IMR-90 (cell line): ENCODE data around the gene ROBO4. TPM values are rescaled to one million over a fixed set of nuclear protein-coding genes. Genes with fewer than 3 reads are reported as not detected.
A peak's percentile ranks its signal among the peaks of the same experiment; 100 is the strongest.

Experiments
- ATAC-seq: fragments of 200-7000 bp; cut with Tn5 transposase; 2 replicates; pipeline ENCODE4 v1.9.1; 2020; ENCODE audit warnings: low read depth, mild to moderate bottlenecking, moderate library complexity
- BruUV-seq: library from RNA; stranded (reverse); fragments of 400-500 nt; replicated peaks from 2 replicates; lab custom pipeline; 2021; lab: Mats Ljungman, UMichigan
- CTCF ChIA-PET: fragments of 300-600 bp; formaldehyde crosslinking; extraction: SDS; loops from one replicate; lab custom pipeline; 2021; ENCODE audit warnings: antibody characterized with exemption; lab: Yijun Ruan, JAX
- POLR2A ChIA-PET: fragments of 300-600 bp; sonication (Branson Sonifier 250); formaldehyde crosslinking; loops from one replicate; lab custom pipeline; 2022; ENCODE audit warnings: antibody characterized with exemption; ENCODE audit not compliant: unreplicated experiment; lab: Charles Lee
- DNase-seq: peaks from one replicate; pipeline ENCODE4 v3.0.0; 2013
- H2AFZ ChIP-seq: replicated peaks from 2 replicates; pipeline ENCODE3; 2013; ENCODE audit warnings: low read length, mild to moderate bottlenecking; ENCODE audit not compliant: poor library complexity
- H2AK5ac ChIP-seq: 2 replicates; pipeline ENCODE4 v1.6.1; 2013; ENCODE audit warnings: low read depth, low read length, inconsistent platforms
- H2AK9ac ChIP-seq: replicated peaks from 2 replicates; pipeline ENCODE3; 2013; ENCODE audit warnings: mild to moderate bottlenecking, low read depth, low read length, moderate library complexity; ENCODE audit not compliant: poor library complexity
- H2BK120ac ChIP-seq: 2 replicates; pipeline ENCODE4 v1.6.1; 2013; ENCODE audit warnings: low read depth, low read length, inconsistent platforms
- H2BK15ac ChIP-seq: 3 replicates; pipeline ENCODE4 v1.6.1; 2013; ENCODE audit warnings: low read depth, low read length, inconsistent platforms
- H2BK20ac ChIP-seq: 2 replicates; pipeline ENCODE4 v1.6.1; 2013; ENCODE audit warnings: low read depth, mild to moderate bottlenecking, inconsistent platforms, low read length, moderate library complexity
- H2BK5ac ChIP-seq: 2 replicates; pipeline ENCODE4 v1.6.1; 2013; ENCODE audit warnings: mild to moderate bottlenecking, low read depth, low read length, inconsistent platforms; ENCODE audit not compliant: poor library complexity, severe bottlenecking
- H3K14ac ChIP-seq: replicated peaks from 2 replicates; pipeline ENCODE4 v1.6.1; 2013; ENCODE audit warnings: low read depth, low read length, inconsistent platforms
- H3K18ac ChIP-seq: 2 replicates; pipeline ENCODE4 v1.6.1; 2013; ENCODE audit warnings: low read depth, low read length, control low read depth
- H3K23ac ChIP-seq: 2 replicates; pipeline ENCODE4 v1.6.1; 2013; ENCODE audit warnings: low read depth, low read length, inconsistent platforms
- H3K27ac ChIP-seq: 2 replicates; pipeline ENCODE4 v1.5.1; 2013; ENCODE audit warnings: mild to moderate bottlenecking, control low read depth, low read length; ENCODE audit not compliant: insufficient read depth
- H3K27me3 ChIP-seq: 2 replicates; pipeline ENCODE4 v1.6.1; 2013; ENCODE audit warnings: low read length; ENCODE audit not compliant: control insufficient read depth, insufficient read depth
- H3K36me3 ChIP-seq: 2 replicates; pipeline ENCODE4 v1.6.1; 2013; ENCODE audit warnings: low read length, mixed read lengths; ENCODE audit not compliant: control insufficient read depth, insufficient read depth
- H3K4ac ChIP-seq: 2 replicates; pipeline ENCODE4 v1.6.1; 2013; ENCODE audit warnings: low read depth, low read length, inconsistent platforms
- H3K4me1 ChIP-seq: 2 replicates; pipeline ENCODE4 v1.6.1; 2013; ENCODE audit warnings: low read length, mixed read lengths; ENCODE audit not compliant: control insufficient read depth, insufficient read depth
- H3K4me2 ChIP-seq: 2 replicates; pipeline ENCODE4 v1.6.1; 2013; ENCODE audit warnings: low read depth, mild to moderate bottlenecking, control low read depth, low read length, moderate library complexity
- H3K4me3 ChIP-seq: 2 replicates; pipeline ENCODE4 v1.5.1; 2013; ENCODE audit warnings: low read depth, mild to moderate bottlenecking, control low read depth, low read length, moderate library complexity; ENCODE audit not compliant: insufficient read depth
- H3K56ac ChIP-seq: 2 replicates; pipeline ENCODE4 v1.6.1; 2013; ENCODE audit warnings: low read length, inconsistent platforms; ENCODE audit not compliant: insufficient read depth; ENCODE audit errors: extremely low read depth
- H3K79me1 ChIP-seq, 2 experiments: 2 replicates each; pipeline ENCODE4 v1.6.1; 2013; ENCODE audit warnings: low read length in 2 of 2, inconsistent platforms in 1 of 2, low read depth in 1 of 2
- H3K9ac ChIP-seq: 2 replicates; pipeline ENCODE4 v1.6.1; 2013; ENCODE audit warnings: low read depth, low read length, control low read depth
- H3K9me1 ChIP-seq: 2 replicates; pipeline ENCODE4 v1.6.1; 2013; ENCODE audit warnings: low read length, inconsistent platforms; ENCODE audit not compliant: insufficient read depth
- H3K9me3 ChIP-seq: 2 replicates; pipeline ENCODE4 v1.6.1; 2013; ENCODE audit warnings: low read length; ENCODE audit not compliant: control insufficient read depth, insufficient read depth
- H4K20me1 ChIP-seq: 2 replicates; pipeline ENCODE4 v1.6.1; 2013; ENCODE audit warnings: low read length, inconsistent platforms; ENCODE audit not compliant: insufficient read depth
- H4K5ac ChIP-seq: 2 replicates; pipeline ENCODE4 v1.6.1; 2013; ENCODE audit warnings: mild to moderate bottlenecking, low read depth, low read length, control low read depth
- H4K8ac ChIP-seq, 2 experiments: 2 replicates each; pipeline ENCODE4 v1.6.1; 2013; ENCODE audit warnings: low read depth in 2 of 2, low read length in 2 of 2, control low read depth in 1 of 2, inconsistent platforms in 1 of 2
- H4K91ac ChIP-seq: 2 replicates; pipeline ENCODE4 v1.6.1; 2013; ENCODE audit warnings: low read depth, low read length, inconsistent platforms; ENCODE audit not compliant: insufficient read depth
- BHLHE40 ChIP-seq: fragments of 150-350 bp; IDR thresholded peaks from 2 replicates; pipeline ENCODE4 v1.6.1; 2016; ENCODE audit warnings: mild to moderate bottlenecking, low read depth, low read length
- CEBPB ChIP-seq: IDR thresholded peaks from 2 replicates; pipeline ENCODE4 v1.6.1; 2012; ENCODE audit warnings: low read depth, low read length, improper control_type of control experiment
- CHD1 ChIP-seq: IDR thresholded peaks from 2 replicates; pipeline ENCODE4 v1.6.1; 2012; ENCODE audit warnings: low read depth, low read length, improper control_type of control experiment
- CTCF ChIP-seq: conservative IDR thresholded peaks from 2 replicates; pipeline ENCODE4 v1.5.1; 2012; ENCODE audit warnings: mild to moderate bottlenecking, low read depth, low read length, improper control_type of control experiment
- ELK1 ChIP-seq: fragments of 150-350 bp; IDR thresholded peaks from 2 replicates; pipeline ENCODE4 v1.6.1; 2016; ENCODE audit warnings: low read depth, mild to moderate bottlenecking, low read length, moderate library complexity, borderline replicate concordance
- FOS ChIP-seq: fragments of 150-350 bp; IDR thresholded peaks from 2 replicates; pipeline ENCODE4 v1.6.1; 2016; ENCODE audit warnings: low read depth, low read length
- MAFK ChIP-seq: IDR thresholded peaks from 2 replicates; pipeline ENCODE4 v1.6.1; 2012; ENCODE audit warnings: low read depth, low read length, improper control_type of control experiment
- MAZ ChIP-seq: IDR thresholded peaks from 2 replicates; pipeline ENCODE4 v1.6.1; 2012; ENCODE audit warnings: low read depth, mild to moderate bottlenecking, low read length, improper control_type of control experiment, moderate library complexity, borderline replicate concordance
- MXI1 ChIP-seq: IDR thresholded peaks from 2 replicates; pipeline ENCODE4 v1.6.1; 2012; ENCODE audit warnings: low read depth, mild to moderate bottlenecking, low read length, moderate library complexity, borderline replicate concordance
- NFE2L2 ChIP-seq: fragments of 150-350 bp; IDR thresholded peaks from 2 replicates; pipeline ENCODE4 v1.6.1; 2016; ENCODE audit warnings: low read depth, mild to moderate bottlenecking, low read length
- POLR2A ChIP-seq: IDR thresholded peaks from 2 replicates; pipeline ENCODE4 v1.6.1; 2012; ENCODE audit warnings: mild to moderate bottlenecking, low read depth, low read length
- RAD21 ChIP-seq: IDR thresholded peaks from 2 replicates; pipeline ENCODE4 v1.6.1; 2012; ENCODE audit warnings: low read length, improper control_type of control experiment
- RCOR1 ChIP-seq: IDR thresholded peaks from 2 replicates; pipeline ENCODE4 v1.6.1; 2012; ENCODE audit warnings: mild to moderate bottlenecking, low read length, improper control_type of control experiment; ENCODE audit not compliant: insufficient replicate concordance
- RFX5 ChIP-seq: IDR thresholded peaks from 2 replicates; pipeline ENCODE4 v1.8.0; 2012; ENCODE audit warnings: low read depth, mild to moderate bottlenecking, low read length, moderate library complexity
- SMC3 ChIP-seq: fragments of 150-350 bp; IDR thresholded peaks from 2 replicates; pipeline ENCODE4 v1.6.1; 2016; ENCODE audit warnings: low read depth, mild to moderate bottlenecking, antibody characterized with exemption, low read length, moderate library complexity
- USF2 ChIP-seq: fragments of 150-350 bp; IDR thresholded peaks from 2 replicates; pipeline ENCODE4 v1.6.1; 2017; ENCODE audit warnings: mild to moderate bottlenecking, antibody characterized with exemption, low read length, low read depth
- WGBS, 2 experiments: methylation state at CpG; one replicate each; pipeline versions ENCODE4 v1.1.5 to v1.1.7; 2013; ENCODE audit warnings: missing lambda C conversion rate in 2 of 2; ENCODE audit not compliant: insufficient read length in 1 of 2; ENCODE audit errors: extremely low coverage in 2 of 2; 5-methylcytosine and 5-hydroxymethylcytosine counted together
- dilution Hi-C: fragments of 300-500 bp; cut with HindIII; formaldehyde crosslinking; loops from one replicate; pipeline ENCODE4 v1.14.3; 2018; ENCODE audit warnings: low sequenced_read_pairs; ENCODE audit not compliant: unreplicated experiment
- in situ Hi-C: fragments of 300-500 bp; cut with MboI; formaldehyde crosslinking; loops from 3 replicates; pipeline ENCODE4 v1.14.3; 2019; ENCODE audit warnings: low sequenced_read_pairs, inconsistent platforms, mixed read lengths
- intact Hi-C: fragments of 100-400 bp; cut with micrococcal nuclease; formaldehyde crosslinking; loops from 2 replicates; pipeline ENCODE4 v1.10.0; 2022
- polyA plus RNA-seq, 3 experiments: library from polyadenylated mRNA; depleted of rRNA; stranded (reverse); fragments of >200 nt; gene quantifications; 2 replicates each; pipeline ENCODE4 v1.2.3, GENCODE V29; 2012; ENCODE audit warnings: low replicate concordance in 1 of 3
- total RNA-seq: library from RNA; depleted of rRNA; stranded (reverse); fragments of >200 nt; gene quantifications from 2 replicates; pipeline ENCODE4 v1.2.3, GENCODE V29; 2012

The ROBO4 gene
- total and polyA plus RNA-seq, 2 of the 4 experiments (the other 2 are of a cell fraction), result 0.72 to 0.82 TPM

GRCh38 chr11:124893781-124894401, 3.8 kb downstream of the ROBO4 start:
- no peak overlapping the region for H3K9ac ChIP-seq
- no peak overlapping the region for H3K23ac ChIP-seq
- H4K5ac ChIP-seq, result no peak overlapping the region
- no peak overlapping the region for H2BK15ac ChIP-seq
- H3K56ac ChIP-seq, result no peak overlapping the region
- CTCF ChIA-PET, result no interaction called here
- peaks cover 0 to 3% of the 10 kb centered on the region in 2 experiments; a peak in 1 of 4 replicates for H3K79me1 ChIP-seq
- H3K36me3 ChIP-seq, result no peaks in the 10 kb centered on the region
- H2BK120ac ChIP-seq, result 0 out of 2 replicates have a peak overlapping the region, but pooled peaks have one; percentile 48
- H3K14ac ChIP-seq, result no peak overlapping the region
- POLR2A ChIA-PET, result no interaction called here
- no peak overlapping the region for H3K18ac ChIP-seq
- no peak overlapping the region for H2AK9ac ChIP-seq
- H3K4me2 ChIP-seq, result no peak overlapping the region
- no peak overlapping the region for H3K27ac ChIP-seq
- no peak overlapping the region for H2BK5ac ChIP-seq
- BruUV-seq, result no TSS peak
- DNase-seq (no peak), ATAC-seq (no peak)
- H3K4me1 ChIP-seq, result peaks cover 20% of the 10 kb centered on the region
- no peak overlapping the region for H4K91ac ChIP-seq
- H3K4ac ChIP-seq, result no peak overlapping the region
- no peaks in the 10 kb centered on the region for H3K27me3 ChIP-seq
- no peaks in the 10 kb centered on the region for H3K9me3 ChIP-seq
- no peak overlapping the region for H2BK20ac ChIP-seq
- dilution Hi-C loops (no loop called here), intact Hi-C loops (no loop called here), in situ Hi-C loops (no loop called here)
- no peaks in the 10 kb centered on the region for H4K20me1 ChIP-seq
- no peak overlapping the region for H3K4me3 ChIP-seq
- H4K8ac ChIP-seq, result no peak overlapping the region
- H2AK5ac ChIP-seq, result no peak overlapping the region
- peaks cover 22% of the 10 kb centered on the region for H3K9me1 ChIP-seq
- H2AFZ ChIP-seq, result no peak overlapping the region
- TF ChIP-seq NFE2L2 (no peak), MAZ (no peak), POLR2A (no peak), RAD21 (no peak), FOS (no peak), USF2 (no peak), BHLHE40 (no peak), CEBPB (no peak), ELK1 (no peak), RCOR1 (no peak), CTCF (no peak), RFX5 (no peak), SMC3 (no peak), MXI1 (no peak), CHD1 (no peak), MAFK (no peak)
- 92% methylated on average over 8 of the region's 14 CpGs; no CpG with 5 or more reads in 1 of the 2 experiments for WGBS, 2 experiments
